GM23338 (cell line): ENCODE results near the gene CLSTN2. TPM values are rescaled to one million over a fixed set of nuclear protein-coding genes. Genes with fewer than 3 reads are reported as not detected.

Experiments used
- ATAC-seq: fragments of 200-7000 bp; cut with Tn5 transposase; 3 replicates; pipeline ENCODE4 v1.9.1; 2020
- DNase-seq: peaks from one replicate; pipeline ENCODE4 v3.0.0-alpha.2; 2015; ENCODE audit warnings: low spot score
- H2AFZ ChIP-seq: fragments of 200-600 bp; sonication (generic); 2 replicates; pipeline ENCODE4 v1.8.0; 2016; ENCODE audit warnings: antibody characterized with exemption, mild to moderate bottlenecking, moderate library complexity
- H3F3A ChIP-seq: fragments of 200-600 bp; sonication (generic); replicated peaks from 2 replicates; pipeline ENCODE4 v1.8.0; 2017; ENCODE audit warnings: antibody characterized with exemption, mixed run types, low read depth
- H3K27ac ChIP-seq: fragments of 200-600 bp; sonication (generic); 2 replicates; pipeline ENCODE4 v1.6.1; 2016; ENCODE audit warnings: low read depth
- H3K27me3 ChIP-seq: fragments of 200-600 bp; sonication (generic); 2 replicates; pipeline ENCODE4 v1.8.0; 2016; ENCODE audit warnings: mild to moderate bottlenecking, mixed run types, moderate library complexity; ENCODE audit not compliant: insufficient read depth
- H3K36me3 ChIP-seq: fragments of 200-600 bp; sonication (generic); 2 replicates; pipeline ENCODE4 v1.8.0; 2016; ENCODE audit warnings: mild to moderate bottlenecking; ENCODE audit not compliant: insufficient read depth
- H3K4me1 ChIP-seq: fragments of 200-600 bp; sonication (generic); 2 replicates; pipeline ENCODE4 v1.8.0; 2016; ENCODE audit warnings: mild to moderate bottlenecking, moderate library complexity; ENCODE audit not compliant: insufficient read depth
- H3K4me2 ChIP-seq: fragments of 200-600 bp; sonication (generic); 2 replicates; pipeline ENCODE4 v1.7.1; 2017; ENCODE audit warnings: mixed run types
- H3K4me3 ChIP-seq: fragments of 200-600 bp; sonication (generic); 2 replicates; pipeline ENCODE4 v1.6.1; 2016; ENCODE audit warnings: mixed run types
- H3K79me2 ChIP-seq: fragments of 200-600 bp; sonication (generic); replicated peaks from 2 replicates; pipeline ENCODE4 v1.8.0; 2017; ENCODE audit warnings: mild to moderate bottlenecking; ENCODE audit not compliant: insufficient read depth
- H3K9me2 ChIP-seq: fragments of 200-600 bp; sonication (generic); 2 replicates; pipeline ENCODE4 v1.8.0; 2017; ENCODE audit not compliant: insufficient read depth
- H4K20me1 ChIP-seq: fragments of 200-600 bp; sonication (generic); replicated peaks from 2 replicates; pipeline ENCODE4 v1.8.0; 2017; ENCODE audit warnings: mild to moderate bottlenecking; ENCODE audit not compliant: insufficient read depth
- H3K27ac Mint-ChIP-seq: 2 replicates; pipeline ENCODE4 v1.8.0; 2020; ENCODE audit warnings: inconsistent platforms, mild to moderate bottlenecking, moderate library complexity, mixed read lengths
- H3K27me3 Mint-ChIP-seq: 3 replicates; pipeline ENCODE4 v1.8.0; 2022; ENCODE audit warnings: low read depth, mild to moderate bottlenecking, moderate library complexity, mixed read lengths, inconsistent platforms; ENCODE audit not compliant: insufficient read depth, poor library complexity
- H3K36me3 Mint-ChIP-seq: 3 replicates; pipeline ENCODE4 v1.8.0; 2021; ENCODE audit warnings: low read depth, mild to moderate bottlenecking, inconsistent platforms, moderate library complexity, mixed read lengths
- H3K4me1 Mint-ChIP-seq: 3 replicates; pipeline ENCODE4 v1.8.0; 2020; ENCODE audit warnings: mild to moderate bottlenecking, inconsistent platforms, mixed read lengths
- H3K4me3 Mint-ChIP-seq: 3 replicates; pipeline ENCODE4 v1.8.0; 2021; ENCODE audit warnings: moderate library complexity, mild to moderate bottlenecking, inconsistent platforms, mixed read lengths
- H3K9me3 Mint-ChIP-seq: 3 replicates; pipeline ENCODE4 v1.8.0; 2020; ENCODE audit warnings: moderate library complexity, mild to moderate bottlenecking, inconsistent platforms, mixed read lengths
- EZH2 ChIP-seq: fragments of 200-600 bp; sonication (generic); IDR thresholded peaks from one replicate; pipeline ENCODE4 v1.8.0; 2017; ENCODE audit warnings: antibody characterized with exemption, mild to moderate bottlenecking, low read depth; ENCODE audit not compliant: unreplicated experiment
- ZNF114 ChIP-seq: fragments of 250-450 bp; sonication (Bioruptor Pico); IDR thresholded peaks from 2 replicates; pipeline ENCODE4 v1.5.0; 2020; ENCODE audit warnings: mild to moderate bottlenecking, moderate library complexity
- polyA plus RNA-seq: library from polyadenylated mRNA; unstranded; fragments of >200 nt; fragmentation: Nextera tagmentation; extraction: Ambion mirVana; gene quantifications from 2 replicates; pipeline ENCODE4 v1.2.1, GENCODE V29; 2016
- total RNA-seq: library from RNA; depleted of rRNA; stranded (reverse); fragments of >200 nt; shearing (Covaris generic); gene quantifications from 2 replicates; pipeline ENCODE4 v1.2.3, GENCODE V29; 2014
- TF ChIP-seq, protein P1 (sequence below): IDR thresholded peaks from one replicate; pipeline ENCODE4 v1.6.1; 2018; ENCODE audit warnings: antibody characterized with exemption; ENCODE audit not compliant: unreplicated experiment
- TF ChIP-seq, protein P2 (sequence below): fragments of 250-450 bp; sonication (Bioruptor Pico); IDR thresholded peaks from 2 replicates; pipeline ENCODE4 v1.5.0; 2020; ENCODE audit warnings: mild to moderate bottlenecking, moderate library complexity

CLSTN2 gene
- total and polyA plus RNA-seq, 2 experiments from 2014 or later: 0.11 to 0.83 TPM

DNA sequence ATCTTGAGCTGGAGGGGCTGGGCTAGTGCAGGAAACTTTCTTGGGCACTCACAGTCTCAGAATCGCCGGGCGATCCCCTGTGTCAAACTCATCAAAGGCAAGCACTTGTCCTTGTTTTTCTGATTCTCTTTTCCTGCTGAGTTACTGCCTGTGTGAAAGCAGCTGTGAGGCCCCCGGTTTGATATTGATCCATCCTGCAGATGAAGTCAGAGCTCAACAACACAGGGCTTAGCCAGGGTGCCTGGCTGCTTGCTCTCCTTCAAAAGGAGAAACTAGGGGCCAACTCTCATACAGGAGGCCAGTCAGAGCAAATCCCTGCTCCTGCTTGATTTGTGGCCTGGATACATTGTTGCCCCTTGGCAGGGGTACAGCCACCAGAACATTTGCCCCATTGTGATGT, 22.9 kb downstream of the CLSTN2 start:
- no peaks in the 10 kb centered on the region for H3K36me3 ChIP-seq
- no peaks in the 10 kb centered on the region for H3K79me2 ChIP-seq
- H4K20me1 ChIP-seq: no peaks in the 10 kb centered on the region
- TF ChIP-seq, protein P1, sequence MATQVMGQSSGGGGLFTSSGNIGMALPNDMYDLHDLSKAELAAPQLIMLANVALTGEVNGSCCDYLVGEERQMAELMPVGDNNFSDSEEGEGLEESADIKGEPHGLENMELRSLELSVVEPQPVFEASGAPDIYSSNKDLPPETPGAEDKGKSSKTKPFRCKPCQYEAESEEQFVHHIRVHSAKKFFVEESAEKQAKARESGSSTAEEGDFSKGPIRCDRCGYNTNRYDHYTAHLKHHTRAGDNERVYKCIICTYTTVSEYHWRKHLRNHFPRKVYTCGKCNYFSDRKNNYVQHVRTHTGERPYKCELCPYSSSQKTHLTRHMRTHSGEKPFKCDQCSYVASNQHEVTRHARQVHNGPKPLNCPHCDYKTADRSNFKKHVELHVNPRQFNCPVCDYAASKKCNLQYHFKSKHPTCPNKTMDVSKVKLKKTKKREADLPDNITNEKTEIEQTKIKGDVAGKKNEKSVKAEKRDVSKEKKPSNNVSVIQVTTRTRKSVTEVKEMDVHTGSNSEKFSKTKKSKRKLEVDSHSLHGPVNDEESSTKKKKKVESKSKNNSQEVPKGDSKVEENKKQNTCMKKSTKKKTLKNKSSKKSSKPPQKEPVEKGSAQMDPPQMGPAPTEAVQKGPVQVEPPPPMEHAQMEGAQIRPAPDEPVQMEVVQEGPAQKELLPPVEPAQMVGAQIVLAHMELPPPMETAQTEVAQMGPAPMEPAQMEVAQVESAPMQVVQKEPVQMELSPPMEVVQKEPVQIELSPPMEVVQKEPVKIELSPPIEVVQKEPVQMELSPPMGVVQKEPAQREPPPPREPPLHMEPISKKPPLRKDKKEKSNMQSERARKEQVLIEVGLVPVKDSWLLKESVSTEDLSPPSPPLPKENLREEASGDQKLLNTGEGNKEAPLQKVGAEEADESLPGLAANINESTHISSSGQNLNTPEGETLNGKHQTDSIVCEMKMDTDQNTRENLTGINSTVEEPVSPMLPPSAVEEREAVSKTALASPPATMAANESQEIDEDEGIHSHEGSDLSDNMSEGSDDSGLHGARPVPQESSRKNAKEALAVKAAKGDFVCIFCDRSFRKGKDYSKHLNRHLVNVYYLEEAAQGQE: no peak
- TF ChIP-seq EZH2 (no peak), ZNF114 (CRISPR knock-in tag) (no peak)
- TF ChIP-seq, protein P2, sequence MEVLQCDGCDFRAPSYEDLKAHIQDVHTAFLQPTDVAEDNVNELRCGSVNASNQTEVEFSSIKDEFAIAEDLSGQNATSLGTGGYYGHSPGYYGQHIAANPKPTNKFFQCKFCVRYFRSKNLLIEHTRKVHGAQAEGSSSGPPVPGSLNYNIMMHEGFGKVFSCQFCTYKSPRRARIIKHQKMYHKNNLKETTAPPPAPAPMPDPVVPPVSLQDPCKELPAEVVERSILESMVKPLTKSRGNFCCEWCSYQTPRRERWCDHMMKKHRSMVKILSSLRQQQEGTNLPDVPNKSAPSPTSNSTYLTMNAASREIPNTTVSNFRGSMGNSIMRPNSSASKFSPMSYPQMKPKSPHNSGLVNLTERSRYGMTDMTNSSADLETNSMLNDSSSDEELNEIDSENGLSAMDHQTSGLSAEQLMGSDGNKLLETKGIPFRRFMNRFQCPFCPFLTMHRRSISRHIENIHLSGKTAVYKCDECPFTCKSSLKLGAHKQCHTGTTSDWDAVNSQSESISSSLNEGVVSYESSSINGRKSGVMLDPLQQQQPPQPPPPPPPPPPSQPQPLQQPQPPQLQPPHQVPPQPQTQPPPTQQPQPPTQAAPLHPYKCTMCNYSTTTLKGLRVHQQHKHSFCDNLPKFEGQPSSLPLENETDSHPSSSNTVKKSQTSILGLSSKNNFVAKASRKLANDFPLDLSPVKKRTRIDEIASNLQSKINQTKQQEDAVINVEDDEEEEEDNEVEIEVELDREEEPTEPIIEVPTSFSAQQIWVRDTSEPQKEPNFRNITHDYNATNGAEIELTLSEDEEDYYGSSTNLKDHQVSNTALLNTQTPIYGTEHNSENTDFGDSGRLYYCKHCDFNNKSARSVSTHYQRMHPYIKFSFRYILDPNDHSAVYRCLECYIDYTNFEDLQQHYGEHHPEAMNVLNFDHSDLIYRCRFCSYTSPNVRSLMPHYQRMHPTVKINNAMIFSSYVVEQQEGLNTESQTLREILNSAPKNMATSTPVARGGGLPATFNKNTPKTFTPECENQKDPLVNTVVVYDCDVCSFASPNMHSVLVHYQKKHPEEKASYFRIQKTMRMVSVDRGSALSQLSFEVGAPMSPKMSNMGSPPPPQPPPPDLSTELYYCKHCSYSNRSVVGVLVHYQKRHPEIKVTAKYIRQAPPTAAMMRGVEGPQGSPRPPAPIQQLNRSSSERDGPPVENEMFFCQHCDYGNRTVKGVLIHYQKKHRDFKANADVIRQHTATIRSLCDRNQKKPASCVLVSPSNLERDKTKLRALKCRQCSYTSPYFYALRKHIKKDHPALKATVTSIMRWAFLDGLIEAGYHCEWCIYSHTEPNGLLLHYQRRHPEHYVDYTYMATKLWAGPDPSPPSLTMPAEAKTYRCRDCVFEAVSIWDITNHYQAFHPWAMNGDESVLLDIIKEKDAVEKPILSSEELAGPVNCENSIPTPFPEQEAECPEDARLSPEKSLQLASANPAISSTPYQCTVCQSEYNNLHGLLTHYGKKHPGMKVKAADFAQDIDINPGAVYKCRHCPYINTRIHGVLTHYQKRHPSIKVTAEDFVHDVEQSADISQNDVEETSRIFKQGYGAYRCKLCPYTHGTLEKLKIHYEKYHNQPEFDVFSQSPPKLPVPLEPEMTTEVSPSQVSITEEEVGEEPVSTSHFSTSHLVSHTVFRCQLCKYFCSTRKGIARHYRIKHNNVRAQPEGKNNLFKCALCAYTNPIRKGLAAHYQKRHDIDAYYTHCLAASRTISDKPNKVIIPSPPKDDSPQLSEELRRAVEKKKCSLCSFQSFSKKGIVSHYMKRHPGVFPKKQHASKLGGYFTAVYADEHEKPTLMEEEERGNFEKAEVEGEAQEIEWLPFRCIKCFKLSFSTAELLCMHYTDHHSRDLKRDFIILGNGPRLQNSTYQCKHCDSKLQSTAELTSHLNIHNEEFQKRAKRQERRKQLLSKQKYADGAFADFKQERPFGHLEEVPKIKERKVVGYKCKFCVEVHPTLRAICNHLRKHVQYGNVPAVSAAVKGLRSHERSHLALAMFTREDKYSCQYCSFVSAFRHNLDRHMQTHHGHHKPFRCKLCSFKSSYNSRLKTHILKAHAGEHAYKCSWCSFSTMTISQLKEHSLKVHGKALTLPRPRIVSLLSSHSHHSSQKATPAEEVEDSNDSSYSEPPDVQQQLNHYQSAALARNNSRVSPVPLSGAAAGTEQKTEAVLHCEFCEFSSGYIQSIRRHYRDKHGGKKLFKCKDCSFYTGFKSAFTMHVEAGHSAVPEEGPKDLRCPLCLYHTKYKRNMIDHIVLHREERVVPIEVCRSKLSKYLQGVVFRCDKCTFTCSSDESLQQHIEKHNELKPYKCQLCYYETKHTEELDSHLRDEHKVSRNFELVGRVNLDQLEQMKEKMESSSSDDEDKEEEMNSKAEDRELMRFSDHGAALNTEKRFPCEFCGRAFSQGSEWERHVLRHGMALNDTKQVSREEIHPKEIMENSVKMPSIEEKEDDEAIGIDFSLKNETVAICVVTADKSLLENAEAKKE (CRISPR knock-in tag): no peak
- H3K4me2 ChIP-seq: no peak overlapping the region
- no peaks in the 10 kb centered on the region for H3K9me2 ChIP-seq
- H3K4me3 Mint-ChIP-seq: no peak overlapping the region
- H3K4me1 ChIP-seq: no peaks in the 10 kb centered on the region
- H3K27me3 ChIP-seq: no peaks in the 10 kb centered on the region
- H3K4me3 ChIP-seq: no peak overlapping the region
- no peak for DNase-seq
- no peaks in the 10 kb centered on the region for H3F3A ChIP-seq
- H3K27ac ChIP-seq: no peak overlapping the region
- no peak overlapping the region for H2AFZ ChIP-seq
- no peak for ATAC-seq
- H3K36me3 Mint-ChIP-seq: no peaks in the 10 kb centered on the region
- H3K27me3 Mint-ChIP-seq: peaks cover 2% of the 10 kb centered on the region
- H3K9me3 Mint-ChIP-seq: no peaks in the 10 kb centered on the region
- H3K27ac Mint-ChIP-seq: no peak overlapping the region
- H3K4me1 Mint-ChIP-seq: peaks cover 11% of the 10 kb centered on the region; the same call in 2 of the 3 replicates
